Measurements from ENCODE around the gene PRTN3.

Gene PRTN3

GRCh38 chr19:821231-821824 lies 19.5 kb upstream of the PRTN3 start:
- TF ChIP-seq SNAI2 (CRISPR knock-in tag; IDR thresholded peaks at IDR 0.05) (no peak), ZFP3 (CRISPR knock-in tag; IDR thresholded peaks at IDR 0.05) (peak; percentile 97), GLIS3 (CRISPR knock-in tag; IDR thresholded peaks at IDR 0.05) (no peak), POU6F1 (CRISPR knock-in tag; IDR thresholded peaks at IDR 0.05; ENCODE audit: borderline replicate concordance, low read depth) (no peak)
- ATAC-seq, result 0 out of 3 replicates have a peak, but pooled peaks have one; percentile 18

- ATAC-seq, result no peak
- TF ChIP-seq ARNTL (CRISPR knock-in tag; IDR thresholded peaks at IDR 0.05; ENCODE audit: borderline replicate concordance, low read depth), result no peak
- no peak for TF ChIP-seq ZNF8 (CRISPR knock-in tag; IDR thresholded peaks at IDR 0.05)
- TF ChIP-seq CREB5 (CRISPR knock-in tag; IDR thresholded peaks at IDR 0.05; ENCODE audit: low read depth), result no peak
- no peak for TF ChIP-seq GLIS3 (CRISPR knock-in tag; IDR thresholded peaks at IDR 0.05)
- TF ChIP-seq POU6F1 (CRISPR knock-in tag; IDR thresholded peaks at IDR 0.05; ENCODE audit: borderline replicate concordance, low read depth), result no peak
Measured at GRCh38 chr19:821825-822503, 18.8 kb upstream of the PRTN3 start, which contains the start of gene PLPPR3. PLPPR3 (minus strand) TSS chr19:821955; CDS start chr19:821559, 396 bp downstream.

- TF ChIP-seq SNAI2 (CRISPR knock-in tag; IDR thresholded peaks at IDR 0.05) (no peak), BACH2 (CRISPR knock-in tag; IDR thresholded peaks at IDR 0.05; ENCODE audit: borderline replicate concordance) (no peak), ESRRG (CRISPR knock-in tag; IDR thresholded peaks at IDR 0.05) (no peak), ISL1 (CRISPR knock-in tag; IDR thresholded peaks at IDR 0.05) (no peak), ZC3H10 (CRISPR knock-in tag; IDR thresholded peaks at IDR 0.05) (no peak), TCF4 (CRISPR knock-in tag; IDR thresholded peaks at IDR 0.05; ENCODE audit: borderline replicate concordance) (no peak), ARNTL (CRISPR knock-in tag; IDR thresholded peaks at IDR 0.05; ENCODE audit: borderline replicate concordance, low read depth) (no peak), ZNF70 (CRISPR knock-in tag; IDR thresholded peaks at IDR 0.05) (no peak), TSHZ2 (CRISPR knock-in tag; IDR thresholded peaks at IDR 0.05) (no peak), PATZ1 (CRISPR knock-in tag; IDR thresholded peaks at IDR 0.05; ENCODE audit: borderline replicate concordance) (no peak), ZNF565 (CRISPR knock-in tag; conservative IDR thresholded peaks at IDR 0.05; ENCODE audit: low read depth) (no peak)
- ATAC-seq, result no peak
Measured at GRCh38 chr19:823565-824121, 17.2 kb upstream of the PRTN3 start.

- TF ChIP-seq ZC3H10 (CRISPR knock-in tag; IDR thresholded peaks at IDR 0.05), result no peak
- TF ChIP-seq TOX (CRISPR knock-in tag; IDR thresholded peaks at IDR 0.05; ENCODE audit: borderline replicate concordance), result no peak
- no peak for TF ChIP-seq BACH2 (CRISPR knock-in tag; IDR thresholded peaks at IDR 0.05; ENCODE audit: borderline replicate concordance)
- no peak for TF ChIP-seq RARB (CRISPR knock-in tag; IDR thresholded peaks at IDR 0.05)
- no peak for TF ChIP-seq ZNF565 (CRISPR knock-in tag; conservative IDR thresholded peaks at IDR 0.05; ENCODE audit: low read depth)
- no peak for TF ChIP-seq ISL1 (CRISPR knock-in tag; IDR thresholded peaks at IDR 0.05)
- no peak for TF ChIP-seq ZFP3 (CRISPR knock-in tag; IDR thresholded peaks at IDR 0.05)
- no peak for ATAC-seq
Measured at GRCh38 chr19:824885-825284, 15.9 kb upstream of the PRTN3 start.
